Pancreas (tissue), 10 donors: ENCODE results near the gene CLEC4D. TPM values are rescaled to one million over a fixed set of nuclear protein-coding genes. Genes with fewer than 3 reads are reported as not detected.
A peak's percentile ranks its signal among the peaks of the same experiment; 100 is the strongest.

ENCODE experiments used
- ATAC-seq, 4 donors: fragments of 200-7000 bp; cut with Tn5 transposase; one replicate each; pipeline versions ENCODE4 v1.8.0 to v1.9.1; 2020; ENCODE audit warnings: mild to moderate bottlenecking in 4 of 4, moderate library complexity in 4 of 4
- DNase-seq, 6 donors: peaks; one replicate each; pipeline ENCODE4 v3.0.0-alpha.2; 2020
- FAIRE-seq: peaks from 2 replicates; lab custom pipeline; 2012; peaks lifted over from hg19 to GRCh38; lab: Jason Lieb, UNC
- H3K27ac ChIP-seq, 4 donors: fragments of 200-600 bp; sonication (generic); 1 replicate in 3 of 4; 2 replicates in 1 of 4; pipeline versions ENCODE4 v1.5.0 to v1.8.0; 2020
- H3K27me3 ChIP-seq, 4 donors: fragments of 200-600 bp; one replicate each; pipeline ENCODE4 v1.8.0; 2021
- H3K36me3 ChIP-seq, 3 donors: fragments of 200-600 bp; sonication (generic) in 1 of 3; one replicate each; pipeline versions ENCODE4 v1.5.0 to v1.8.0; 2020 to 2021
- H3K4me1 ChIP-seq, 3 donors: fragments of 200-600 bp; one replicate each; pipeline ENCODE4 v1.8.0; 2021
- H3K4me3 ChIP-seq, 4 donors: fragments of 200-600 bp; sonication (generic) in 2 of 4; one replicate each; pipeline versions ENCODE4 v1.5.0 to v1.8.0; 2020 to 2021
- H3K9me3 ChIP-seq, 4 donors: fragments of 200-600 bp; one replicate each; pipeline ENCODE4 v1.8.0; 2021
- WGBS, 2 donors: extraction: QIAGEN DNeasy Blood & Tissue Kit; methylation state at CpG; one replicate each; pipeline ENCODE4 v1.1.7; 2013; 5-methylcytosine and 5-hydroxymethylcytosine counted together
- intact Hi-C, 3 donors: fragments of 100-400 bp; cut with DNase I; formaldehyde crosslinking; loops; one replicate each; pipeline versions ENCODE4 v1.11.1 to v1.14.2; 2022
- polyA plus RNA-seq, 2 donors: library from polyadenylated mRNA; stranded (reverse); fragments of 200-250 nt; gene quantifications; one replicate each; pipeline ENCODE4 v1.2.3, GENCODE V29; 2013
- total RNA-seq, 6 donors: library from RNA; stranded (reverse); fragmentation: NEBNext Ultra II Directional in 4 of 6; extraction: Animal tissue kit (Norgen Biotek cat#: 25700) in 4 of 6; gene quantifications; one replicate each; pipeline versions ENCODE4 v1.2.1 to v1.2.4, GENCODE V29; 2021 to 2023
- TF ChIP-seq, protein P1 (sequence below), 4 donors: fragments of 200-600 bp; sonication (generic) in 3 of 4; IDR thresholded peaks; one replicate each; pipeline versions ENCODE4 v1.5.0 to v1.8.0; 2021; ENCODE audit warnings: antibody characterized with exemption in 4 of 4
- donor health status: healthy with polysubstance abuse.
- donor health status: DM: no; HTN: no; CAD: no; lungs with moderate emphysema.
- donor health status: DM: no; HTN: no; CAD: no.
- donor health status: control.
- donor health status: control.
- donor health status: Bipolar disorder and iron deficiency.
- donor health status: DM: yes; HTN: yes; CAD: no.
- donor health status: DM: no; HTN: no; CAD: no.
- donor health status: DM: no; HTN: no; CAD: no.
- donor health status: DM: yes; HTN: yes; CAD: no.

The CLEC4D gene
- total and polyA plus RNA-seq, 8 donors = 0.32 TPM; not detected in 7

DNA sequence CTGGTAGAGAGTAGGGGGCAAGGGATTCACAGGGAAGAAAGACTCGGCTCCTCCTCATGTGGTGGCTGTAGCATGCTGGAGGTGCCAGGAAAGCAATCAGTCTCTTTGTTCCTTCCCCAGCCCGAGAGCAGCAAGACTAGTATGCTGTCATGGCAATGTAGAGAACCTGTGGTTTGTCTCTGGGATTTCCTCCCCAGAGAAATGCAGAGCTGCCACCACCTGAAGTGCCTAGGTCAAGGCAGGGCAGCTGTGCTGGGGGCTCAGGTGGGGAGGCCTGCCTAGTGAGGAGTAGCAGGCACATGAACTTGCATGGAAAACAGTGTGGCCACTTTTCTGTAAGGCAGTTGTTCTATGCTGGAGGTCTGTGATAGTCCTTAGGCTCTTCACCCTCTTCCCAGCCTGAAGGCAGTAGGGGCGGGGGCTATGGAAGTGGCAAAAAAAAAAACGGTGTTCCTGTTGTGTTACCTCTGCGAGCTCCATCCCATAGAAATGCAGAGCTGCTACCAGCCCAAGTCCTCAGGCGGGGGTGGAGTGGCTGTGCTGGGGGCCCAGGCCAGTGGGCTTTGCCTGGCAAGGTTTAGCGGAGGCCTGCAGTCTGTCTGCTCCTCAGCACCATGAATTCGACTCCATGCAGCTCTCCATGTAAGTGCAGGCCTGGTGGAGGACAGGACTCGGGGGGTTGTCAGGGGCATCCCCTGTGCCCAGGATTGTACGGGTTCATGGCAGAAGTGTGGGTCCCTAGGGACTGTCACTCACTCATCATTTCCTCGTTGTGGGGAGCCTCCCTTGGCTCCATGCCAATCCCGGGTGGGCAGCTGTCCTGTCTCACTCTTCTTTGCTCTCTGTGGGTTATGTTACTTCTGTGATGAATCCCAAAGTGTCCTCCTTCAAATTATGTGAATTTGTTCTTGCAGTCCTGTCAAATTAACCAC lies 4.1 kb upstream of the CLEC4D start:
- TF ChIP-seq, protein P1, sequence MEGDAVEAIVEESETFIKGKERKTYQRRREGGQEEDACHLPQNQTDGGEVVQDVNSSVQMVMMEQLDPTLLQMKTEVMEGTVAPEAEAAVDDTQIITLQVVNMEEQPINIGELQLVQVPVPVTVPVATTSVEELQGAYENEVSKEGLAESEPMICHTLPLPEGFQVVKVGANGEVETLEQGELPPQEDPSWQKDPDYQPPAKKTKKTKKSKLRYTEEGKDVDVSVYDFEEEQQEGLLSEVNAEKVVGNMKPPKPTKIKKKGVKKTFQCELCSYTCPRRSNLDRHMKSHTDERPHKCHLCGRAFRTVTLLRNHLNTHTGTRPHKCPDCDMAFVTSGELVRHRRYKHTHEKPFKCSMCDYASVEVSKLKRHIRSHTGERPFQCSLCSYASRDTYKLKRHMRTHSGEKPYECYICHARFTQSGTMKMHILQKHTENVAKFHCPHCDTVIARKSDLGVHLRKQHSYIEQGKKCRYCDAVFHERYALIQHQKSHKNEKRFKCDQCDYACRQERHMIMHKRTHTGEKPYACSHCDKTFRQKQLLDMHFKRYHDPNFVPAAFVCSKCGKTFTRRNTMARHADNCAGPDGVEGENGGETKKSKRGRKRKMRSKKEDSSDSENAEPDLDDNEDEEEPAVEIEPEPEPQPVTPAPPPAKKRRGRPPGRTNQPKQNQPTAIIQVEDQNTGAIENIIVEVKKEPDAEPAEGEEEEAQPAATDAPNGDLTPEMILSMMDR (IDR thresholded peaks at IDR 0.05) = no peak
- FAIRE-seq (no peak), DNase-seq (no peak), ATAC-seq (no peak)
- 65 to 71% methylated on average over 12 of the region's 12 CpGs for WGBS, 2 donors
- no peaks in the 10 kb centered on the region for H3K9me3 ChIP-seq
- no peaks in the 10 kb centered on the region for H3K27me3 ChIP-seq
- no peak overlapping the region for H3K27ac ChIP-seq
- no peaks in the 10 kb centered on the region for H3K36me3 ChIP-seq
- intact Hi-C loops = no loop called here
- no peaks in the 10 kb centered on the region for H3K4me1 ChIP-seq
- no peak overlapping the region for H3K4me3 ChIP-seq

DNA sequence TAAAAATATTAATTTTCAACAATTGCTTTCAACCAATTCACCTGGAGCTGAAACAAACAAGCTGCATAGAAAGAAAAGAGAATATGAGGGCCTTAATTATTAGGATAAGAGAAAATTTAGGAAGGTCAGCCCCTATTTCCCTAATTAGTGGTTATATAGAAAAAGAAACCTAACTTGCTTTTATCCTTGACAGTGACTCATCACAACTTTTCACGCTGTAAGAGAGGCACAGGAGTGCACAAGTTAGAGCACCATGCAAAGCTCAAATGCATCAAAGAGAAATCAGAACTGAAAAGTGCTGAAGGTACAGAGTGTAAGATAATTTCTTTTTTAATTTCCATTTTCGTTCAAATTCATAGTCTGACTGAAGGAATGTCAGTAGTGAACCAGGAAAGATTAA lies 4.7 kb downstream of the CLEC4D start:
- no peak for FAIRE-seq
- H3K36me3 ChIP-seq = no peaks in the 10 kb centered on the region
- TF ChIP-seq, protein P1 (IDR thresholded peaks at IDR 0.05) = no peak
- H3K27me3 ChIP-seq = no peaks in the 10 kb centered on the region
- no peaks in the 10 kb centered on the region for H3K4me1 ChIP-seq
- 57 to 62% methylated on average over 2 of the region's 2 CpGs for WGBS, 2 donors
- ATAC-seq = no peak
- no peaks in the 10 kb centered on the region for H3K9me3 ChIP-seq
- H3K4me3 ChIP-seq = no peak overlapping the region
- no peak for DNase-seq
- intact Hi-C loops = no loop called here
- H3K27ac ChIP-seq = no peak overlapping the region

DNA sequence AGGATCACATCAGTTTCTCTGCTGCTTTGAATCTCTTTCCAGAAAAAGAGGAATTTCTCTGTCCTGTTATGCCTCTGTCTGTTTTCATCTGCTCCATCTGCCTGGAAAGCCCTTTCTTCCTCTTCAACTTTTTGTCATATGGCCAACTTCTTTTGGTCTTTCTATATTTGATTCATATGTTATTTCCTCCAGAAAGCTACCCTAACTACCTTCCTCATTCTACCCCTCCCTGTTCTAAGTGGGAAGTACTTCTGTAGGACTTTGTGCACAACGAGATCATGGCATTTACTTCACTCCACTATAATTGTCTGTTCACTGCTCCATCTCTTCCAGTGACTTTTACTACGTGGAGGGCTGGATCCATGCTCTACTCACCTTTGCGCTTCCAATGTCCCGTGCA lies 5.9 kb downstream of the CLEC4D start:
- FAIRE-seq = no peak
- WGBS, 2 donors = 64 to 72% methylated on average over 4 of the region's 4 CpGs
- Histone ChIP-seq H3K4me1 (no peaks in the 10 kb centered on the region), H3K4me3 (no peak overlapping the region), H3K27me3 (no peaks in the 10 kb centered on the region), H3K36me3 (no peaks in the 10 kb centered on the region), H3K27ac (no peak overlapping the region), H3K9me3 (no peaks in the 10 kb centered on the region)
- DNase-seq = no peak
- ATAC-seq = peak in 2 of 4 donors; percentile 18 to 52
- TF ChIP-seq, protein P1 (IDR thresholded peaks at IDR 0.05) = no peak
- intact Hi-C loops = no loop called here

DNA sequence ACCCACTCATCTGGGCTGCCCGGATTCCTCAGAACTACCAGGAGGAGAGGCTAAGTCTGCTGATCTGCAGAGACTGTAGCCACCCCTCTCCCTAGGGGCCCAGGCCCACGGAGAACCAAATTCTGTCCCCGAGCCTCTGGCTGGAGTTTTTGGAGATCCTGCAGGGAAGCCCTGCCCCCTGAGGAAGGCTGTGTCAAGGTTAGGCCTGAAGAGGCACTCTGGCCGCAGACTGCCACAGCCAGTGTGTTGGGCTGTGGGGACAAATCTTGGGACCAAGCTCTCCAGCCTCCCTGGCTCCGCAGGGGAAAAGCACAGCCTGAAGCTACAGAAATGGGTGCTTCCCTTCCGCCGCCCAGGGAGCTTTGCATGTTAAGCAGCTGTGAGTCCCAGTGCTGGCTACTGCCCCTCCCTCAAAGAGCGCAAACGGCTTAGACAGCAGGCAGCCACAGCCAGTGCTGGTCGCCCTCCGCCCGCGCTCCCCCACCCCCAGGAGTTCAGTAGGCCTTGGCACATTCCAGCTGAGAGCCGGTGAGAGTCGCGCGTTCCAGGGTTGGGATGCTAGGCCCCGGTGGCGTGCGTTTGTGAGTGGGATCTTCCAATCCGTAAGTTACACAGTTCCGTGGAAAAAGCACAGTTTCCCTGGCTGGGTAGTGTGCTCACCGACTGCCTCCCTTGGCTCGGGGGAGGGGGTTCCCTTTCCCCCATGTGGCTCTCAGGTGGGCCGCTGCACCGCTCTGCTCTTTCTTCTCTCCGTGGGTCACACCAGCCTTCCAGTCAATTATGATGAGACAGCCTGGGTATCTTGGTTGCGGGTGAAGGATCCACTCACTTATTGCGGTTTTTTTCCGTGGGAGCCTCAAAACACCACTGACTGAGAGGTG lies 14.2 kb downstream of the CLEC4D start:
- FAIRE-seq (no peak), ATAC-seq (no peak), DNase-seq (peak in 1 of 6 donors; percentile 43)
- Histone ChIP-seq H3K27me3 (no peaks in the 10 kb centered on the region), H3K36me3 (no peaks in the 10 kb centered on the region), H3K9me3 (no peaks in the 10 kb centered on the region), H3K27ac (no peak overlapping the region), H3K4me3 (no peak overlapping the region), H3K4me1 (no peaks in the 10 kb centered on the region)
- TF ChIP-seq, protein P1 (IDR thresholded peaks at IDR 0.05) = no peak
- 64 to 68% methylated on average over 30 of the region's 30 CpGs for whole genome bisulfite sequencing, 2 donors
- intact Hi-C loops = no loop called here
